H1 (cell line): ENCODE results near the gene NEK9. TPM values are rescaled to one million over a fixed set of nuclear protein-coding genes. Genes with fewer than 3 reads are reported as not detected.

ENCODE experiments used
- CTCF ChIA-PET: fragments of 300-600 bp; sonication (Branson Sonifier 250); formaldehyde crosslinking; loops from one replicate; lab custom pipeline; 2021; ENCODE audit not compliant: partially characterized antibody; lab: Charles Lee
- POLR2A ChIA-PET: fragments of 300-600 bp; sonication (Branson Sonifier 250); formaldehyde crosslinking; loops from one replicate; lab custom pipeline; 2021; ENCODE audit warnings: inconsistent platforms; ENCODE audit not compliant: partially characterized antibody; lab: Charles Lee
- DNase-seq, 2 experiments: peaks; one replicate each; pipeline versions ENCODE4 v3.0.0 to v3.0.0-alpha.2; 2010 to 2022; ENCODE audit warnings: low spot score in 2 of 2, low read depth in 1 of 2, mixed read lengths in 1 of 2
- FAIRE-seq: peaks from 2 replicates; lab custom pipeline; 2011; peaks lifted over from hg19 to GRCh38; lab: Jason Lieb, UNC
- H2AFZ ChIP-seq: 2 replicates; pipeline ENCODE4 v1.8.1; 2012; ENCODE audit warnings: low read length, inconsistent platforms
- H2AK5ac ChIP-seq: 2 replicates; pipeline ENCODE4 v1.6.1; 2013; ENCODE audit warnings: low read depth, low read length
- H2BK120ac ChIP-seq: replicated peaks from 2 replicates; pipeline ENCODE3; 2013; ENCODE audit warnings: low read depth, low read length, inconsistent platforms
- H2BK12ac ChIP-seq: 2 replicates; pipeline ENCODE4 v1.6.1; 2013; ENCODE audit warnings: low read depth, low read length
- H2BK15ac ChIP-seq: 2 replicates; pipeline ENCODE4 v1.6.1; 2013; ENCODE audit warnings: low read length
- H2BK20ac ChIP-seq: 2 replicates; pipeline ENCODE4 v1.6.1; 2013; ENCODE audit warnings: low read length
- H2BK5ac ChIP-seq: 2 replicates; pipeline ENCODE4 v1.6.1; 2013; ENCODE audit warnings: low read depth, low read length
- H3K14ac ChIP-seq: 2 replicates; pipeline ENCODE4 v1.6.1; 2013; ENCODE audit warnings: inconsistent platforms; ENCODE audit not compliant: insufficient read length
- H3K18ac ChIP-seq: 2 replicates; pipeline ENCODE4 v1.6.1; 2013; ENCODE audit warnings: low read length; ENCODE audit errors: extremely low read depth
- H3K23ac ChIP-seq: 2 replicates; pipeline ENCODE4 v1.6.1; 2013; ENCODE audit warnings: inconsistent platforms; ENCODE audit not compliant: insufficient read length
- H3K23me2 ChIP-seq: 2 replicates; pipeline ENCODE4 v1.6.1; 2013; ENCODE audit warnings: low read depth, low read length
- H3K27ac ChIP-seq: 2 replicates; pipeline ENCODE4 v1.6.1; 2011; ENCODE audit warnings: low read depth, low read length, inconsistent platforms
- H3K27me3 ChIP-seq, 4 experiments: replicated peaks in 1 of 4; 1 replicate in 1 of 4; 2 replicates in 3 of 4; pipeline versions ENCODE4 v1.6.1 to v1.8.1; 2011 to 2013; ENCODE audit warnings: low read length in 3 of 4, mild to moderate bottlenecking in 3 of 4, inconsistent platforms in 2 of 4, mixed read lengths in 2 of 4, moderate library complexity in 1 of 4; ENCODE audit not compliant: control insufficient read depth in 3 of 4, insufficient read depth in 3 of 4; ENCODE audit errors: extremely low read depth in 1 of 4
- H3K36me3 ChIP-seq, 4 experiments: 2 replicates each; pipeline versions ENCODE4 v1.6.1 to v1.8.1; 2011 to 2013; ENCODE audit warnings: mild to moderate bottlenecking in 4 of 4, low read length in 3 of 4, moderate library complexity in 2 of 4, control low read depth in 1 of 4, inconsistent platforms in 1 of 4; ENCODE audit not compliant: insufficient read depth in 4 of 4, control insufficient read depth in 2 of 4
- H3K4ac ChIP-seq: replicated peaks from 2 replicates; pipeline ENCODE3; 2013; ENCODE audit warnings: low read length, low read depth, mixed read lengths, inconsistent platforms; ENCODE audit not compliant: insufficient read length
- H3K4me1 ChIP-seq, 4 experiments: replicated peaks in 1 of 4; 1 replicate in 1 of 4; 2 replicates in 3 of 4; pipeline versions ENCODE4 v1.6.1 to v1.8.1; 2011 to 2013; ENCODE audit warnings: low read length in 3 of 4, inconsistent platforms in 2 of 4, mixed read lengths in 1 of 4; ENCODE audit not compliant: insufficient read depth in 4 of 4, control insufficient read depth in 3 of 4
- H3K4me2 ChIP-seq, 2 experiments: 2 replicates each; pipeline versions ENCODE4 v1.6.1 to v1.8.1; 2011 to 2013; ENCODE audit warnings: low read depth in 2 of 2, low read length in 2 of 2, control low read depth in 1 of 2, inconsistent platforms in 1 of 2, mild to moderate bottlenecking in 1 of 2; ENCODE audit not compliant: insufficient read depth in 1 of 2
- H3K4me3 ChIP-seq, 4 experiments: fragments of 200-600, 300-600 bp in 1 of 4; sonication (generic), shearing (Covaris generic), sonication (Bioruptor Twin) in 1 of 4; 2 replicates each; pipeline versions ENCODE4 v1.5.1 to v1.8.1; 2011 to 2016; ENCODE audit warnings: low read length in 4 of 4, low read depth in 3 of 4, control low read depth in 2 of 4, inconsistent platforms in 2 of 4, mild to moderate bottlenecking in 2 of 4, mixed read lengths in 1 of 4, moderate library complexity in 1 of 4; ENCODE audit not compliant: insufficient read depth in 2 of 4; ENCODE audit errors: extremely low read depth in 1 of 4
- H3K56ac ChIP-seq: replicated peaks from 2 replicates; pipeline ENCODE3; 2013; ENCODE audit warnings: low read depth, mild to moderate bottlenecking, mixed read lengths, low read length, inconsistent platforms; ENCODE audit not compliant: insufficient read length
- H3K79me1 ChIP-seq: 2 replicates; pipeline ENCODE4 v1.6.1; 2013; ENCODE audit warnings: low read depth, low read length, control low read depth
- H3K79me2 ChIP-seq, 2 experiments: 2 replicates each; pipeline versions ENCODE4 v1.6.1 to v1.8.1; 2012 to 2013; ENCODE audit warnings: low read length in 2 of 2, mild to moderate bottlenecking in 2 of 2, inconsistent platforms in 1 of 2; ENCODE audit not compliant: insufficient read depth in 2 of 2, control insufficient read depth in 1 of 2
- H3K9ac ChIP-seq, 4 experiments: replicated peaks in 1 of 4; 1 replicate in 1 of 4; 2 replicates in 3 of 4; pipeline versions ENCODE4 v1.6.1 to v1.8.1; 2011 to 2013; ENCODE audit warnings: low read depth in 3 of 4, low read length in 3 of 4, control low read depth in 2 of 4, mild to moderate bottlenecking in 2 of 4, moderate library complexity in 2 of 4, inconsistent platforms in 1 of 4; ENCODE audit errors: extremely low read depth in 1 of 4
- H3K9me3 ChIP-seq, 2 experiments: 2 replicates each; pipeline versions ENCODE4 v1.6.1 to v1.8.1; 2012 to 2013; ENCODE audit warnings: mild to moderate bottlenecking in 2 of 2, moderate library complexity in 2 of 2, control low read depth in 1 of 2, inconsistent platforms in 1 of 2, low read depth in 1 of 2, low read length in 1 of 2, mixed read lengths in 1 of 2; ENCODE audit not compliant: insufficient read depth in 2 of 2
- H4K20me1 ChIP-seq, 2 experiments: replicated peaks in 1 of 2; 2 replicates each; pipeline versions ENCODE3 to v1.8.1; 2011 to 2013; ENCODE audit warnings: inconsistent platforms in 2 of 2, low read length in 2 of 2, mild to moderate bottlenecking in 1 of 2; ENCODE audit not compliant: insufficient read depth in 2 of 2, control insufficient read depth in 1 of 2
- H4K5ac ChIP-seq: 2 replicates; pipeline ENCODE4 v1.6.1; 2013; ENCODE audit warnings: low read length, low read depth, mixed read lengths, inconsistent platforms; ENCODE audit not compliant: insufficient read length
- H4K8ac ChIP-seq: 2 replicates; pipeline ENCODE4 v1.8.0; 2013; ENCODE audit warnings: mild to moderate bottlenecking, moderate library complexity, low read length, inconsistent platforms; ENCODE audit not compliant: insufficient read depth; ENCODE audit errors: extremely low read depth
- H4K91ac ChIP-seq: replicated peaks from 2 replicates; pipeline ENCODE3; 2013; ENCODE audit warnings: low read length, mixed read lengths, inconsistent platforms; ENCODE audit not compliant: insufficient read length
- HDAC2 ChIP-seq, 2 experiments: fragments of 300-600 bp in 1 of 2; sonication (generic) in 1 of 2; IDR thresholded peaks; 2 replicates each; pipeline ENCODE4 v1.6.1; 2011 to 2012; ENCODE audit warnings: low read depth in 2 of 2, low read length in 2 of 2, mild to moderate bottlenecking in 2 of 2, moderate library complexity in 2 of 2, borderline replicate concordance in 1 of 2, inconsistent platforms in 1 of 2
- RBBP5 ChIP-seq: IDR thresholded peaks from 2 replicates; pipeline ENCODE4 v1.7.1; 2012; ENCODE audit warnings: low read depth, mild to moderate bottlenecking, inconsistent platforms, low read length, moderate library complexity, borderline replicate concordance
- WGBS, 2 experiments: shearing (Covaris generic) in 1 of 2; methylation state at CpG; one replicate each; pipeline versions ENCODE4 v1.1.6 to v1.1.7; 2013 to 2015; ENCODE audit warnings: low lambda C conversion rate in 2 of 2, mixed read lengths in 2 of 2, inconsistent platforms in 1 of 2, low coverage in 1 of 2, missing lambda C conversion rate in 1 of 2; ENCODE audit not compliant: insufficient replicate concordance in 2 of 2, insufficient coverage in 1 of 2, insufficient read length in 1 of 2; ENCODE audit errors: extremely low coverage in 1 of 2, missing lambda C conversion rate in 1 of 2; 5-methylcytosine and 5-hydroxymethylcytosine counted together
- polyA plus RNA-seq, 7 experiments: library from polyadenylated mRNA; depleted of rRNA in 3 of 7; stranded (reverse) in 5 of 7; unstranded in 2 of 7; fragments of >200 nt in 5 of 7; fragments of 200-250 nt in 2 of 7; gene quantifications; 1 replicate in 5 of 7; 2 replicates in 1 of 7; 4 replicates in 1 of 7; pipeline versions ENCODE4 v1.2.1 to v1.2.3, GENCODE V29; 2011 to 2013; ENCODE audit warnings: missing spikeins in 2 of 7, mixed read lengths in 2 of 7
- total RNA-seq: library from RNA; stranded (reverse); fragmentation: NEBNext Ultra II Directional; extraction: Animal tissue kit (Norgen Biotek cat#: 25700); gene quantifications from 2 replicates; pipeline ENCODE4 v1.2.1, GENCODE V29; 2021

The NEK9 gene
- total and polyA plus RNA-seq, 2 of the 8 experiments (the other 6 are each of a cell fraction or from before 2014, with no cell fraction given) = 16.0 to 43.6 TPM

DNA sequence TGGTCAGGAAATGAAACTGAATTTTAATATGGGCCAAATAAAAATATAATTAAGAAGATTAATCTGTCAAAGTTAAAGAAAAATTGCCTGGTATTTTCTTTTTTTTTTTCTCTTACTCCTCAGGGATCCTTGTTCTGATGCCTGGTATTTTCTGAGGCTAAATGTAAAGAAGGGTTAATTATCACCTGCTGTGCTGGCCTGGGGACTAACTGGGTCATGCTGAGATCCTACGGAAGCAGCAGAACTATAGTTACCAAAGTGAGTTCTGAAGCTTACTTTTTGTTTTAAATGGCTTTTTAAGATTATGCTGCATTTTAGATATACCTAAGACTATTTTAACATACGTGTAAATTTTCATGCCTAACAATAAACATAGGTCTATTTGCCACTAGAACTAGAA, 34.1 kb downstream of the NEK9 start:
- Histone ChIP-seq H2BK15ac (no peak overlapping the region), H3K9ac (no peak overlapping the region), H3K27me3 (no peaks in the 10 kb centered on the region), H2BK20ac (no peak overlapping the region), H3K9me3 (no peaks in the 10 kb centered on the region), H3K36me3 (peaks cover 0 to 50% (median 19%) of the 10 kb centered on the region in 4 experiments; a peak in 7 of 8 replicates), H3K23ac (no peak overlapping the region), H2BK120ac (no peak overlapping the region), H3K4me1 (no peaks in the 10 kb centered on the region; a peak in 2 of 7 replicates), H2BK12ac (no peak overlapping the region), H4K91ac (no peak overlapping the region), H2BK5ac (no peak overlapping the region), H2AFZ (no peak overlapping the region), H2AK5ac (no peak overlapping the region), H4K8ac (no peak overlapping the region), H3K4me3 (no peak overlapping the region; a peak in 1 of 8 replicates), H3K79me1 (no peaks in the 10 kb centered on the region), H3K79me2 (no peaks in the 10 kb centered on the region), H3K4ac (no peak overlapping the region), H3K18ac (no peak overlapping the region), H3K14ac (no peak overlapping the region), H3K4me2 (0 out of 4 replicates have a peak overlapping the region, but pooled peaks of 1 of the 2 experiments have one; percentile 3), H4K5ac (no peak overlapping the region), H3K56ac (no peak overlapping the region), H4K20me1 (no peaks in the 10 kb centered on the region), H3K23me2 (no peaks in the 10 kb centered on the region), H3K27ac (no peak overlapping the region)
- WGBS, 2 experiments = 51% methylated on average over 2 of the region's 2 CpGs; no CpG with 5 or more reads in 1 of the 2 experiments
- ChIA-PET POLR2A (interaction anchor here (1.2 to 1.5 kb wide), 2 partner anchors 15 to 24 kb away, joined by 3 read pairs; no protein-coding TSS in a partner anchor), CTCF (interaction anchor here (0.6 to 1.2 kb wide), 2 partner anchors 63 to 70 kb away, joined by 3 read pairs; no protein-coding TSS in a partner anchor)
- DNase-seq (no peak), FAIRE-seq (no peak)
- no peak for TF ChIP-seq RBBP5
- TF ChIP-seq HDAC2 (IDR thresholded peaks at IDR 0.05; ENCODE audit: borderline replicate concordance in 1 of 2, low read depth in 2 of 2, low read length in 2 of 2) = 0 out of 4 replicates have a peak, but pooled peaks of 1 of the 2 experiments have one; percentile 39
